ENCODE data around the gene POGZ. TPM values are rescaled to one million over a fixed set of nuclear protein-coding genes. Genes with fewer than 3 reads are reported as not detected.

Gene POGZ
- polyA plus RNA-seq, 6 donors from 2014 or later, result 2.5 to 15.0 (median 8.0) TPM

Other genes starting within 250 kb of the POGZ start
- gene PSMD4, start 204.8 kb downstream of the POGZ start, polyA plus RNA-seq (ENCODE audit: low read depth in 6 of 6), result 100 to 1,000 TPM; 253 to 417 (median 291) TPM
- 1 to 10 TPM in 4 of 6 donors, under 1 TPM in 2; 0.08 to 2.6 (median 1.6) TPM for gene ZNF687, start 177.2 kb downstream of the POGZ start, polyA plus RNA-seq (ENCODE audit: low read depth in 6 of 6)
- 10 to 100 TPM; 35.0 to 80.3 (median 61.5) TPM for gene PI4KB, start 132.1 kb downstream of the POGZ start, polyA plus RNA-seq (ENCODE audit: low read depth in 6 of 6)
- gene RFX5, start 112.2 kb downstream of the POGZ start, polyA plus RNA-seq (ENCODE audit: low read depth in 6 of 6), result 100 to 1,000 TPM; 113 to 139 (median 130) TPM
- under 1 TPM in 2 of 6 donors, not detected in 4; 0.20 to 0.53 TPM for gene SELENBP1, start 86.8 kb downstream of the POGZ start, polyA plus RNA-seq (ENCODE audit: low read depth in 6 of 6)
- 10 to 100 TPM; 50.2 to 79.3 (median 57.7) TPM for gene PSMB4, start 59.9 kb downstream of the POGZ start, polyA plus RNA-seq (ENCODE audit: low read depth in 6 of 6)
- under 1 TPM in 3 of 6 donors, not detected in 3; 0.07 to 0.43 (median 0.13) TPM for gene CGN, start 51.9 kb upstream of the POGZ start, polyA plus RNA-seq (ENCODE audit: low read depth in 6 of 6)
- 1 to 10 TPM in 4 of 6 donors, under 1 TPM in 1, not detected in 1; 0.43 to 1.6 (median 1.1) TPM for gene TUFT1, start 80.8 kb upstream of the POGZ start, polyA plus RNA-seq (ENCODE audit: low read depth in 6 of 6)
- 10 to 100 TPM in 5 of 6 donors, 1 to 10 TPM in 1; 4.2 to 17.2 (median 13.1) TPM for gene SNX27, start 152.6 kb upstream of the POGZ start, polyA plus RNA-seq (ENCODE audit: low read depth in 6 of 6)

All from naive B cell (primary cell).